NCI-H226 (cell line): ENCODE measurements around the gene DTX3.

Experiments
- DNase-seq: peaks from one replicate; pipeline ENCODE4 v3.0.0-alpha.2; 2015

DTX3 gene

GRCh38 chr12:57620936-57621496 is 16.4 kb downstream of the DTX3 start:
- no peak for DNase-seq

GRCh38 chr12:57621497-57622292 is 17.1 kb downstream of the DTX3 start:
- no peak for DNase-seq

- no peak for DNase-seq
Observed at GRCh38 chr12:57622293-57623245, 17.9 kb downstream of the DTX3 start.

- DNase-seq: no peak
Observed at GRCh38 chr12:57623385-57623784, 18.8 kb downstream of the DTX3 start.

- no peak for DNase-seq
Observed at GRCh38 chr12:57623811-57624390, 19.3 kb downstream of the DTX3 start.

- DNase-seq: no peak
Observed at GRCh38 chr12:57624441-57625220, 20.0 kb downstream of the DTX3 start.

- DNase-seq: no peak
Observed at GRCh38 chr12:57625261-57626032, 20.8 kb downstream of the DTX3 start.

GRCh38 chr12:57626111-57626920 is 21.7 kb downstream of the DTX3 start:
- no peak for DNase-seq

- DNase-seq: no peak
Observed at GRCh38 chr12:57626921-57627445, 22.4 kb downstream of the DTX3 start.

- DNase-seq: no peak
Observed at GRCh38 chr12:57627501-57628279, 23.1 kb downstream of the DTX3 start.

- no peak for DNase-seq
Observed at GRCh38 chr12:57628280-57629191, 23.9 kb downstream of the DTX3 start.

- no peak for DNase-seq
Observed at GRCh38 chr12:57629897-57630471, 25.4 kb downstream of the DTX3 start.

GRCh38 chr12:57630891-57631433 is 26.3 kb downstream of the DTX3 start:
- DNase-seq: no peak

GRCh38 chr12:57631566-57632072 is 27.0 kb downstream of the DTX3 start:
- no peak for DNase-seq

- DNase-seq: no peak
Observed at GRCh38 chr12:57632073-57632957, 27.7 kb downstream of the DTX3 start.
